ENCODE measurements around the gene BTBD17.

- no peak for TF ChIP-seq POLR2AphosphoS5 (IDR thresholded peaks at IDR 0.05; ENCODE audit: low read depth, low read length)
- TF ChIP-seq POLR2A (IDR thresholded peaks at IDR 0.05; ENCODE audit: low read depth, low read length): no peak
- TF ChIP-seq SPI1 (IDR thresholded peaks at IDR 0.05; ENCODE audit: low read depth, low read length): no peak
Observed at GRCh38 chr17:74396567-74396966, 34.9 kb upstream of the BTBD17 start.
